Measurements from ENCODE around the gene CDKAL1.

The CDKAL1 gene

DNA sequence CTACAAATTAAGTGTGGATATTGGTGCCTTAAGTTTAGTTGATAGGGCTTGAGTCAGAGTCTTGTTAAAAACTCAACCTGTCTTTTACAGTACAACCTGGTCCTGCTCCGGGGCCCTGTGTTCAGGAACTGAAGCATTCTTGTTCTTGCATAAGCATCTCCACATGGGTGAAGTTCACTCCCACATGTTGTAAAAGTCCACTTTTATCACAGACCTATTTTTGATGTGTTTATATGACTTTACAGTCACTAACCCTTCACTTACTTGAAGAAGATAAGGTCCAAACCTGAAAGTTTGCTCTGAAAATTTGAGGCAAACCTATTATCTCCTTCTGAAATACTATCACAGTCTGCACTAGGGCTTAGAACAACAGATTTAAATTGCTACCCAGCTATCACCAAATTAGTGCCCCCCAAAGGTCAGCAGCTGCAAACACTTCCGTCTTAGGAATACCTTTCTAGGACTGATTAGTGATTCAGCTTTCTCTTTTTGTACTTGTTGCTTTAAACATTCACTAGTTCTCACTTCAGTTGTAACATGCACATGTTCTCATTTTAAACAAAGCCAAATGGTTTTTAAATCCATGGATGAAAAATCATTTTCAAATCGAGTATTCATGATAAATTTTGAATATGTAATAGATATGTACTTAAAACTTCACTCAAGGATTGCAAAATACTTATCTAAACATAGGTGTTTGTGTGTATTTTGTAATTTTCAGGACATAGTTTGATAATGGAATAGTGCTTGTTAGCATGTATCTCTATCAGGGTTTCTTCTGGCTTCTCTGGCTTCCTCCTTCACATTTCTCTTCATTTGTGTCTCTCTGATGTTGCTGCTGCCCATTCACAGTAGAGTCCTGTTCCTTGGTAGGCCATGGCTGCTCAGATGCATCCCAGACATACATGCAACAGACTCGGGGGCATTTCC, 589.5 kb downstream of the CDKAL1 start:
- DNase-seq: no peak

GRCh38 chr6:21128601-21129000, 594.3 kb downstream of the CDKAL1 start:
- no peak for DNase-seq

DNA sequence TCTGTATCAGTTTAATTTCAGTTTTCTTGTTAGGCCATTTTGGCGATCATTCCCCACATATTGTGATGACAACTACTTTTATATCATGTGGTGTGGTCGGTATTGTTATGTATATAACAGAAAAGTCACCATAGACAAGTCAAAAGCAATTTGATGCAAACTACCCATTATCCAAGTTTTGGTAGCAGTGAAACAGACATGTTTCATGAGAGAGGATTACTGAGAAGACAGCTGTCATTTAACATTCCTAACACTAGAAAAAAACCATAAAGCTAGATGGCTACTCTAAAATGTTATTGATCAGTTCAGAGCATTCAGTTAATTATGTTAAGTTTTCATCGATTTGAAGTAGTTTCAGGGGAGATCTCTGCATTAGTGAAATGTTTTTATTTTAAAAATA, 597.1 kb downstream of the CDKAL1 start:
- DNase-seq: no peak

GRCh38 chr6:21132446-21132845, 598.2 kb downstream of the CDKAL1 start:
- no peak for DNase-seq

DNA sequence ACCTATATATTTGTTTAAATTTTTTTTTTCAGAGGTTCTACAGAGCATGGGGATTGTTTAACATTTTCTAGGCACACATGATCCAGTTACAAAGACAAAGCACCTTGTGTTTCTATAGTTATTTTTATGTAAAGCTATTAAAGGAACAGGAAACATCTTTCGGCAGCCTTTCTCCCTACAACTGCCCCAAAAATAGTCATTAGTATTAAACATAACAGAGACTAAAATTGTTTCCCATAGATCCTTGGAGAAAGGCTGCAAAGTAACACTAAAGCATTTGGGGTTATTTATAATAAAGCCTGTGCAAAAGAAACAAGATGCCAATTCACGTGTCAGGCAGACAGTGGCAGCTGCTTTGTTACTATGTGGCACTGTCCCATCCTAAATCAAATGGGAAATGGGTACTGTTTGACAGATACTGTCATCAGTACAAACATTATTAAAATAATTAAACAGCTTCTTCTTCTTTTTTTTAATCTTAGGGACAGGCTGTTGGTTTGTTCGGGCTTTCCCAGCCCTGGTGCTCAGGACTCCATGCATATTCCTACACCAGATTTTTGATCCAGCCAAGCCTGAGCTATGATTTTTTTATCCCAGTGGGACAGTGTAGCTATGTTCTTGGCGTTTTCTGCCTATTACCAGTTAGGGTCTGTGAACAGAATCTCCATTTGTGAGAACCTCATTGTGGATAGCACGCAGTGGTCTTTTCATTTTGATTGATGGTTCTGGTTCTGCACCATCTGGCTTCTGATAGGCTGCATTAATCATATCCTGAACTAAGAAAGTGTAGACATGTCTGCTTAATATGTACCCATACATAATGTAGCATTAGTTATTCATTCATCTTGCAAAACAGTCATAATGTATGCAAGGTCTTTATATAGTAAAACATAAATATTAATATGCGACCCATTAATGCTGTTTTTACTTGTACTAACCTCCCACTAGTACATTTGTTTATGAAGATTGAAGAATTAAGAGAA, 598.9 kb downstream of the CDKAL1 start:
- DNase-seq: no peak

DNA sequence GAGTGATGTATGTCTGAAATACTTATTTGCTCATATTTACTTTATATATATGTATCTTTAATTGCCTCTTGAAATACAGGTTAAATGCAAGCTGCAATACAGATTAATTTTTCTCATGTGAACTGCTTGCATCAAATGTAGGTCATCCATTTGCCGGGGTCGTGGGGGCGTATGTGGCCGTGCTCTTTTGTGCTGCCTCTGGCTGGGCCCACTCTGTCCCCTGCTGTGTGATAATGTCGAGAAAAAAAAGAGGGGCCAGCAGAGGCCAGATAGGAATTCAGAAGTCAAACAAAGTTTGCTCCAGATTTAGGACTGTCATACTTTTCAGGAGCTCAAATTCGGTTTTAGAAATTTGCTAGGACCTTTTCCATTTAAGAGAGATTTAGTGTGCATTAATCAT, 599.6 kb downstream of the CDKAL1 start:
- no peak for DNase-seq

DNA sequence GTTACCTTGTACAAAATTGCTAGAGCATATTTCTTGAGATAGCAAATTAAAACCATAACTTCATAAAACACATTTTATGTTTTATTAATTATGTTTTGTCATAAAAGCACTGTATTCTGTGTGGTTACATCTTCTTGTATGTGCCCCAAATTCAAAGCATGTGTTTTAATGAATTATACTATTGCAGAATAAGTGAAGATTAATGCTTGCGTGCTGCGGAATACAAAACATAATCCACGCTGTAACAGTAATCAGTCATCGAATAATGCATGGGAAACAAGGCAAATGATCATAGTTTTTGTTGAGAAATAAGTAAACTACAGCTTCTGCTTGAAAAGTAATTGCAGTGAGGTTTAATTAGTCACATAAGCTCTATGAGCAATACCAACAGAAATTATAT, 600.1 kb downstream of the CDKAL1 start:
- DNase-seq: no peak

DNA sequence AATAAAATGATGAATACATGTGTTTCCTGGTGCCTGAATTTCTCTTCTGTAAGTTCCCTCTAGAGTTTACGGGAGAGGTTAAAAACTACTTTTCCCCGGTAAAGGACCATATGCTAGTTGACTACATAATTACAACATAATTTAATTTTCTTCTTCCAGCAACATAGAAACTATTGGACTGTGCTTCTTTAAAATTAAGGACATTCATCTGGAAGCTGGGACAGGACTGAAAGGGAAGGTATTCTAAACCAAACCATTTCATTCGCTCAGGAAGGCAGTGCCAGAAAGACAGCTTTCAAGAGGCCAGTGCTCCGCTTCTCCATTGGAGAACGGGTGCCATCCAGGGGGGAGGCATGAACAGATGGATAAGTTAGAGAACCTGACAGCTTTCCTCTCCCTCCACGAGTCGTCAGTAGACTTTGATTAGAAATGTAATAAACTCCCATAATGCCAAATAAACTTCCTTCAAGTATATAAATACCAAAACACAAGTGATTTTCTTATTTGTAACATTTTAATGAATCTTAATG, 601.3 kb downstream of the CDKAL1 start:
- no peak for DNase-seq

DNA sequence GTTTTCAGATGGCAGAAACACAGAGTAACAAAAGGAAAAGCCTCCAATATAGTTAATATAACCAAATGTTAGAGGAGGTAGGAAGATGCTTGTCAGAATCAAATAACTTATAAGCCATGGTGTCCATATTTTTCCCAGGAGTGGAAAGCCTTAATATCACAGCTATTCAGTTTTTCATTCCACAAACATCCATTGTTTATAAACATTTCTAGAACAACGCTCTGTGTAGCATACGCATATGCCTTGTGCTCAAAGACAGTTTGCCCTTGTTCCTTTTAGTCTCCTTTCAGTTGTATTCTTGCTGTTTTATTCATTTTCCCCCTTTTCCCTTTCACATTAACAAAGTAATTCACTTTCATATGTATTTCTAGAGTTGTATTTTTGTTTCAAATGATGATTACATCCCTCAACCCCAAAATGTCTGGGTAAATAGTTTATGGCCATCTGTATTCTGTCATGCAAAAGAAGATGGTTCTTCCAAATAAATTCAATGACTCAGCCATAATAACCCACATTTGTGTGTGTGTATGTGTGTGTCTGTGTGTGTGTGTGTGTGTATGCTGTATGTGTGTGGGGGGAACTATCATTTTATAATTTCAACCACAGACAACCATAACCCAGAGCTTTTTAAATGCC, 603.6 kb downstream of the CDKAL1 start:
- DNase-seq: no peak

DNA sequence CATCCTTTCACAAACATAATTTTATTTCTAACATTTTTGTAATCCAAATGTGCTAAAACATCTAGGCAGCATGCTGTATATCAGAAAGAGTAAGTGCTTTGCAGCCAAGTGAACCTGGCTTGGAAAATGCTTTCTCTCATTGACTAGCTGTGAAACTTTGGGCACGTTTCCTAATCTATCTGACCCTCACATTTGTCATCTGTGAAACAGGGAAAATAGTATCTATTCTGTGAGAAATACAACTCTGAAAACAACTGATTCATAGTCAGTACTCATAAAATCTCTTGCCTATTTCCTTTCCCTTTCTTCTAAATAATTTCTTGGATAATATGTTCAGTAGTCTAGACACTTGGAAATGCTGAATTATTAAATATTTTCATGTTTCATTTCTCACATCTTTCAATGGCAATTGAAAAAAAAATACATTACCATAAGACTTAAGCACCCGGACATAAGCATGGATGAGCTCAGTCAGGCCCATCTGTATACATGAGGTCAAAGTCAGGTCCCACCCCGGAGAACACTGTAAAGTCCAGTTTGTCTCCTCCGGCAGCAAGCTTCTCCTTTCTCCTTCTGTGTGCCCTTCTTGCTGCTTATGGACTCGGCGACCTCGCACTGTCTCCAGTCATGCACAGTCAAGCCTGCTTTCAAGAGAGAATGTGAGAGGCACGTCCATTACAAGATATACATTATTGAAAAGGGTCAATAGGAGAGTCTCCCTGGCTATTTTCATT, 604.2 kb downstream of the CDKAL1 start:
- DNase-seq: no peak

DNA sequence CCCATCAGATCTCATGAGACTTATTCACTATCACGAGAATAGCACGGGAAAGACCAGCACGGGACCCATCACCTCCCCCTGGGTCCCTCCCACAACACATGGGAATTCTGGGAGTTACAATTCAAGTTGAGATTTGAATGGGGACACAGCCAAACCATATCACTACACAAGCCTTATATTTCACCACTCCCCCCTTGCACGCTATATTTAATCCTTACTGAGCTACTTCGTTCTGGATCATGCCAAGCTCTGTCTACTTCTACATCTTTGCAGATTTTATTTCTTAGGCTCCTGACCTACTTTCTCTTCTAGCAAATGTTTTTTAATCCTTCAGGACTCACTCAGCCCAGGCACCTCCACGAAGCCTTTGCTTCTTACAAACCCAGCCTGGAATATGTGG, 606.7 kb downstream of the CDKAL1 start:
- DNase-seq: no peak

GRCh38 chr6:21141616-21142303, 607.5 kb downstream of the CDKAL1 start:
- no peak for DNase-seq

GRCh38 chr6:21142741-21143140, 608.5 kb downstream of the CDKAL1 start:
- no peak for DNase-seq

- DNase-seq: no peak
Measured at GRCh38 chr6:21143645-21144044, 609.4 kb downstream of the CDKAL1 start.

DNA sequence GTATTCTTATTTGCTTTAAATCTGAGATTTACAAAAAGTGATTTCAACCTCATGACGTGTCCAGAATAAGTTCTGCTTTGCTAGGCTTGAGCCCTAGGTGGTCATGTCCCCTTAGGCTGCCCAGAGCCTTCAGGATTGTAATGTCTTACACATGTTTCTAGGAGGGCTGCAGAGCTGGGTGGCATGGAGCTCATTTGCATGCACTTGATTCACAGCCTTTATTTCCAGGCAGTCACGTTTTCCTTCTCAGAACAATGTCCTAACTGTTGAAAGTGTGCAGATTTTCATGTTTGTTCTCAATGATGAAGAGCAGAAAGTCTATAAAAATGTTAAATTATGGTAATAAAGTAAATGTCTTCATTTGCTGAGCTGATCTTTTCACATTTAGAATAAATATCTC, 610.7 kb downstream of the CDKAL1 start:
- no peak for DNase-seq

DNA sequence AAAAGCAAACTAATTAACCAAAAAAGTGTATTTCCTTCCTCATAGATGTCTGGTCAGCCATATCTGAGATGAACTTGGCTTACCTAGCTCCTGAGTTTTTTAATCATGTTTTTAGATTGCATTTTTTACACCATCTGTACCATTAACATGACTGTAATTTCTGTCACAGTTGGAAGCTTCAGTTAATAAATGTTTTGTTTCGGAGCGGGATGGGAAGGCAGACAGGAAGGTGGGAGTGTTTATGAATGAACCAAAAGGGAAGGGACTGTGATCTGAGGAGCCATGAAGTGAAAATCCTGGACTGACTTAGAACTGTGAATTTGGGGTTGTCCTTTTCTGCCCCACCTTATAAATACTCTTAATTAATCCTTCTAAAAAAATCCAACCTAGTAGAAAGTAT, 613.7 kb downstream of the CDKAL1 start:
- no peak for DNase-seq

DNA sequence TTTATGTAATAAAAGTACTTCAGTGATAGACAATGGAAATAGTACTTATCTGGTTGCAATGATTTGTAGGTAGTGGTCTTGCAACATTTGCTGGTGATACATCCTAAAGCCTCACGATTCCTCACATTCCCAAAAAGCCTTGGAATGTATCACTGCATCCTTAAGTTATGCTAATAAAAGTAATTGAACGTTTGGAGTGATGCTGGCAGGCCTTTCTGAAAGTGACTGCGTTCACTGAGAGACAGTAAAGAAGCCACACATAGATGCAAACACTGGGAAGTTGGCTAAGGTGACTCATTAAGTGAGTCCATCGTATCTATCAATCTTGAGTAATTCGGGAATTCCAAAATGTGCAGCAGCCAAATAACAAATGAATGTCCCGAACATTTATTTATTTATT, 615.2 kb downstream of the CDKAL1 start:
- DNase-seq: no peak

GRCh38 chr6:21150667-21151066, 616.4 kb downstream of the CDKAL1 start:
- no peak for DNase-seq

DNA sequence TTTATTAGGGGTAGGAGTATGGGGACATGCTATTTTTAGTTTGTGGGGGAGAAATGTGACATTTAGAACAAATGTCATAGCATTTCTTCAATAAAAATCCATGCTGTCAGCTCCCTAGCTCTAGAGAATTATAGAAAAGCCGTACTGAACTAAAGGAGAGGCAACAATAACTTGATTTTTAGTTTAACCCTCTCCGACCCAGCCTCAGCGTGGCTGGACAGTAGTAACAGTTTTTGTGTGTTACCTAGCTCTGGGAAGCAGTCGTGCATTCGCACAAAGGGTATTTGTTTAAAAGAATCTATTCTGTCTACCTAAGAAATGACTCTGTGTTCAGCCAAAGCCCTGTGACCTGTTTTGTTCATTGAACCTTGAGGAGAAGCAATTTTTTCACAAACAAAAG, 616.9 kb downstream of the CDKAL1 start:
- DNase-seq: no peak

- no peak for DNase-seq
Measured at GRCh38 chr6:21151530-21151929, 617.3 kb downstream of the CDKAL1 start.

DNA sequence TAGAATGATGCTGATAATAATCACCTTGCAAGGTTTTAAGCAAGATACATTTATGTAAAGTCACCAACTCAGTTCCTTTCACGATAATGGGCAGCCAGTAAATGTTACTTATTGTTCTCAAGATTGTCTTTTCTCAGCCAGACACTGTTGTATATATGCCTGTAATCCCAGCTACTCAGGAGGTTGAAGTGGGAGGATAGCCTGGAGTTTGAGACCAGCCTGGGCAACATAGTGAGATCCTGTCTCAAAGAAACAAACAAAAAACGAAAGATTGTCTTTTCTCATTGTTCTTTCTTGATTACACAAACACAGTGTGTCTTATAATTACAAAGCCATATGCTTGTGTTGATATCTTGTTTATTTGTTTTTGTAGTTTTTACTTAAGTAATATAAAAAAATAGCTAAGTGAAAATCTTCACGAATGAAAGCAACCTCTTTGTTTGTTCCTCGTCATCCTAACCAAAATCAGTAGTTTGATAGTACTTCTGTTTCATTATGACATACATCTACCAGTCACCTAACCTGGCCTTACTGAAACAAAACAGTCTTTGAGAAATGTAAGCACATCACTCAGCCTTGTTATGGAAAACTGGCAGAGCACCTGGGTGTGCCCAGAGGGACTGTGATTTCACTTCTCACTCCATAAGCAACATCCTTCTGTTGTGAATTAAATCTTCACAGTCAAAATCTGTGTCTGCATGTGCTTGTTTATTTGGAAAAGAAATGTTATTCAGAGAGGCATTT, 623.1 kb downstream of the CDKAL1 start:
- DNase-seq: no peak
